ENCODE data around the gene SLC35A2.

DNA sequence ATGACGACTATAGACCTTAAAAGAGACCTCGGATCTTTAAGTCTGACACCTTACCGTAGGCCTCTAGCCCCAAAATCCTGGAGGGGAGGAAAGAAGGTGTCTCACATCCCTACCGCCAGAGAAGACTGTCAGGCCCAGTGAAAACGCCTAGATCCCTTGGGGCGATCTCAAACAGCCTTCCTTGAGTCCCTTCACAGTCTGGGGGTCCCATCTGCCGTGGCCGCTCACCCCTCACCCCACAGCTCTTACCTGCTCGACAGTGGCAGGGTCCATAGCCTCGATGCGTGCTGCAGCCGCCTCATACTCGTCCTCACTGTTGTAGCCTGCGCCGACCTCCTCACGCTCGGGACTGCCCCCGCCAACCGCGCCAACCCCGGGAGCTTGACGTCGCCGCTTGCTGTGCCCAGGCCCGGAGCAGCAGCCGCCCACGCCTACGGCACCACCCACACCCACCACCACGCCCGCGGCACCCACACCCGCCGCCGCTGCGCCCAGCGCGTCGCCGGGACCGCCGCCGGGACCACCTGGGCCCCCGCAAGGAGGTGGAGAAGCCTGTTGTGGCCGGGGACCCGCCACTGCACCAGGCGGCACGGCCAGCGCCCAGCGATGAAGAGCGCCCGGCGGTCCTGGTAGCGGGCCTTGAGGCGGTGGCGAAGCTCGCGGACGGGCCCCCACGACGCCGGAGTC is 45.4 kb upstream of the SLC35A2 start:
- TF ChIP-seq, protein P1, sequence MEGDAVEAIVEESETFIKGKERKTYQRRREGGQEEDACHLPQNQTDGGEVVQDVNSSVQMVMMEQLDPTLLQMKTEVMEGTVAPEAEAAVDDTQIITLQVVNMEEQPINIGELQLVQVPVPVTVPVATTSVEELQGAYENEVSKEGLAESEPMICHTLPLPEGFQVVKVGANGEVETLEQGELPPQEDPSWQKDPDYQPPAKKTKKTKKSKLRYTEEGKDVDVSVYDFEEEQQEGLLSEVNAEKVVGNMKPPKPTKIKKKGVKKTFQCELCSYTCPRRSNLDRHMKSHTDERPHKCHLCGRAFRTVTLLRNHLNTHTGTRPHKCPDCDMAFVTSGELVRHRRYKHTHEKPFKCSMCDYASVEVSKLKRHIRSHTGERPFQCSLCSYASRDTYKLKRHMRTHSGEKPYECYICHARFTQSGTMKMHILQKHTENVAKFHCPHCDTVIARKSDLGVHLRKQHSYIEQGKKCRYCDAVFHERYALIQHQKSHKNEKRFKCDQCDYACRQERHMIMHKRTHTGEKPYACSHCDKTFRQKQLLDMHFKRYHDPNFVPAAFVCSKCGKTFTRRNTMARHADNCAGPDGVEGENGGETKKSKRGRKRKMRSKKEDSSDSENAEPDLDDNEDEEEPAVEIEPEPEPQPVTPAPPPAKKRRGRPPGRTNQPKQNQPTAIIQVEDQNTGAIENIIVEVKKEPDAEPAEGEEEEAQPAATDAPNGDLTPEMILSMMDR (IDR thresholded peaks at IDR 0.05; ENCODE audit: borderline replicate concordance, extremely low read depth, low read length, poor library complexity, severe bottlenecking), result no peak
- TF ChIP-seq EZH2 (IDR thresholded peaks at IDR 0.05; ENCODE audit: borderline replicate concordance, low read depth, low read length, severe bottlenecking), result no peak
